Activated CD8-positive, alpha-beta memory T cell treated with anti-CD3 and anti-CD28 coated beads for 1 hour (primary cell): Measurements from ENCODE around the gene RASSF10.
"Not testable (repeated sequence)": the region's sequence is repeated elsewhere in the genome, so short reads cannot be mapped to it uniquely, and the experiment has no call there.

Experiments
- DNase-seq, 2 donors: peaks; one replicate each; pipeline ENCODE4 v3.0.0-alpha.2; 2020; ENCODE audit warnings: low read depth in 1 of 2; ENCODE audit errors: extremely low read depth in 1 of 2

Gene RASSF10

DNA sequence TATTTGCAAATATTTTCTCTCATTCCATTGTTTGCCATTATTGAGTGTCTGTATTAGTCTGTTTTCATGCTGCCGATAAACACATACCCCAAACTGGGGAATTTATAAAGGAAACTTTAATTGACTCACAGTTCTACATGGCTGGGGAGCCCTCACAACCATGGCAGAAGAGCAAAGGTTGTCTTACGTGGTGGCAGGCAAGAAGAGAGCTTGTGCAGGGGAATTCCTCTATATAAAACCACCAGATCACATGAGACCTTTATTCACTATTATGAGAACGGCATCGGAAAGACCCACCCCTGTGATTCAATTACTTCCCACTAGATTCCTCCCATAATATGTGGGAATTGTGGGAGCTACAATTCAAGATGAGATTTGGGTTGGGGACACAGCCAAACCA lies 10.2 kb downstream of the RASSF10 start:
- no peak for DNase-seq

DNA sequence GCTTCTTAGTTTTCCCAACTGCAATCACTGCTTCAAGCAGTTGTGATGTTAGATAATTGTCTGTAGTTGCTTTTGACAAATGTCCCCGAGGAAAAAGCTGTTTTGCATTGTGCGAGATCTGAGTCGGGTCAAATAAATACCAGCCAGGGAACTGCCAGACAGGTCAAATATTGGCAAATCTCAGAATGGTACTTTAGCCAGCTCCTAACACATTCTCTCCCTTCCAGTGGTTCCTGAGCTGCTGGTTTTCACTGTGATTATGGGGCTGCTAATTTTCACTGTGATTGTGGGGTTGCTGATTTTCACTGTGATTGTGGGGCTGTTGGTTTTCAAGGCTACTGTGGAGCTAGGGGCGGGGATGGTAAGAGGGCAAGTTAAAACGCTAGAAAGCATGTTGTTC lies 14.3 kb downstream of the RASSF10 start:
- no peak for DNase-seq

GRCh38 chr11:13026722-13027121 lies 17.6 kb downstream of the RASSF10 start:
- no peak for DNase-seq

DNA sequence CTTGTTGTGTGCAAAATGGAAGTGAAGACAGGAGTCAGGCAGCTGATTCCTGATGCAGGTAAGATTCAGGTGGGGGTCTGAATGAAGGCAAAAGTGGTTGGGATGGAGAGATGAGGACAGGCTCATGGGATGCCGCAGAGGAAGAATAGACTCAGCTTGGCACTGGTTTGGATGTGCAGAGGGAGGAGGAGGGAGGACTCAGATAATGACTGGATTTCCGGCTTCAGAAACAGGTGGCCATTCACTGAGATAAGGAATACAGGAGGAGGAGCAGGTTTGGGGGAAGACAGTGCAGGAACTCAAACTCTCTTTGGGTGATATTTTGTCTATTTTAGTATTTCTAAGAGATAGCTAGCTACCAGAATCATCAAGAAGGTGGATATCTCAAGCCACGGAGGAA lies 19.2 kb downstream of the RASSF10 start:
- DNase-seq = no peak

DNA sequence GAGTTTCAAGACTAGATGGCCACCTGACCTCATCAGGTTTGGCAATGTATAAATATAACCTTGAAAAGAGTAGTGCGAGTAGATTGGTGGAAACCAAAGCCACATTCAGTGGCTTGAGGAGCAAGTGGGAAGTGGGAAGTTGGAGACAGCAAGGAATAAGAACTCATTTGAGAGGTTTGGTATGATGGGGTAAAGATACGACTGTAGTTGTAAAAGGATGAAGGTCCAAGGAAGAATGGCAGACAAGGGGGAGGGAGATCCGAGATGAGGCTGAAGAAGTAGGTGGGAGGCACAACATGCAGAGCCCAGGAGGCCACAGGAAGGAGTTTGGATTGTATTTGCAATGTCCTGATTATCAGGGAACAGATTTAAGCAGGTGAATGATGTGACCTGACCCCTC lies 20.8 kb downstream of the RASSF10 start:
- DNase-seq = no peak

DNA sequence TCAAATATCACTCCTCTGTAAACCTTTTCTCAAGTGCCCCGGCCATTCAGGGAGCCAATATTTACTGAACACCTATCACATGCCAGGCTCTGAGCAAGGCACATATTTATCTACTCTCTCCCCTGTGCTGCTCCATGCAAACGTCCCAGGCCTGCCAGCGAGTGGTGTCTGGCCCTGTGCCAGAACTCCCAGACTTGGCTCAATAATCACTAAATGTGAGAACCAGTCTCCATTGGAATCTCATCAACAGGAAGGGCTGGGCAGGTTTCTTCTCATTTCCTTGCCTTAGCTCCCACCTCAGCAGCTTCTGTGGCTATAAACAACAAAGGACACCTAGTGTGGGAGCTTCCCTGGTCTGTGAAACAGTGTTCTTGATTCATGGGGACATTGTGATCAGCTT lies 21.7 kb downstream of the RASSF10 start:
- no peak for DNase-seq

DNA sequence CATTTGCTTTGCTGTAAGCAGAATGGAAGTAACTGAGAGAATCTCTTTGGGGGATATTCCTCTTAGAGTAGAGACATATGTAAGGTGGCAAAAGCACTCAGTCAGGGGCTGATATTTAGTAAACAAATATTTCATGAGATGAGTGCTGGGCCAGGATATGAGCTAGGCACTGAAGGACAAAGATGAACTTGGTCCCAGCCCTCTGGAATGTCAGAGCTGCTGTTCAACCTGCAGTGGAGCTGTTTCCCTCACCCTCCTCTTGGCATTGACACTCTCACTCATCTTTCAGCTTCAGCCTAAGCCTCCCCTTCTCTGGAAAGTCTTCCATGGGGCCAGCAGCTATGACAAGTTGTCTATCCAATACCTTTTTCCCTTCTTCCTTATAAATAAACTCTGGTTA lies 22.2 kb downstream of the RASSF10 start:
- no peak for DNase-seq

DNA sequence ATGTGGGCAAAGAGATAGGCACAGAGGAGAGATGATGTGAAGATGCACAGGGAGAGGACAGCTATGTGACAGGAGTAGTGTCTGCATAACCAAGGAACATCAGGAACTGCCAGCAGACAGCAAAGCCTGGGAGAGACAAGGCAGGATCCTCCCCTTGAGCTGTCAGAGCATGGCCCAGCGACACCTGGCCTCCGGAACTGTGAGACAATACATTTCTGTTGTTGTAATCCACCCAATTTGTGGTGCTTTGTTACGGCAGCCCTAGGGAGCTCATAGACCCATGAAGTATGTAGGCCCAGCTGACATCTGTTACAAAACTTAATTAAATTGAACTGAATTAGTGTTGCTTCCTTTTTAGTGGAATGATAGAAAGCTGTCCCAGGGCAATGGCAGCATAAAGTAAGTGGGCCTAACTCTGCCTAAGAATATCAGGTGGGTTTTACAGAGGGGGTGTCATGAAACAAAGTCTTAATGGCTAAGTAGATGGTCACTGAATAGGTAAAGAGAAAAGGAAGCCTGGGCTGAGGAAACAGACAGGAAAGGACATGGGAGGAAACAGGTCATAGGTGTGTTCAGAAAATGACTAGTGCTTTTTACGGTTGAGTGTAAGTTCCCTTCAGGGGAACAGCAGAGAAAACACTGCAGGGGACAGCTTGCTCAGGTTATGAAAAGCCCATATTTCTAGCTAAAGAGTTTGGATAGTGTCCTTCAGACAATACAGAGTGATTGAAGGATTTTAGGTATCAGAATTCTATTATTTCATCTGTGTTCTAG lies 24.8 kb downstream of the RASSF10 start:
- DNase-seq = no peak

DNA sequence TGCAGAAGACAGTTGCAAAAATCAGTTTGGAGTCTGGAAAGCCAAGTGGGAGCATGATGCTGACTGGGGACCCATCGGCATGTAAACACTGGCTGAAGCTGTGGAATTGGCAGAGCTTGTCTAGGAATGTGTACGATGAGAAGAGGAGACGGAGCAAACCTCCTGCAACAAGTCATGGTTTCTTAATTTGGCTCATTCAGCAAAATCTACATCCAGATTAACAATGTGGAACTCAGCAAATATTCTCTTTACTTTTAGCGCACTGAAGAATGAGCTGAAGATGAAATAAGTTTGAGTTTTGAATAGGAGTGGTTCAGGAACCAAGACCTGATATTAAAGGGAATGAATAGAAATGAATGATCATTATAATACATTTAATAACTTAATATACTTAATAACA lies 26.6 kb downstream of the RASSF10 start:
- DNase-seq = no peak

DNA sequence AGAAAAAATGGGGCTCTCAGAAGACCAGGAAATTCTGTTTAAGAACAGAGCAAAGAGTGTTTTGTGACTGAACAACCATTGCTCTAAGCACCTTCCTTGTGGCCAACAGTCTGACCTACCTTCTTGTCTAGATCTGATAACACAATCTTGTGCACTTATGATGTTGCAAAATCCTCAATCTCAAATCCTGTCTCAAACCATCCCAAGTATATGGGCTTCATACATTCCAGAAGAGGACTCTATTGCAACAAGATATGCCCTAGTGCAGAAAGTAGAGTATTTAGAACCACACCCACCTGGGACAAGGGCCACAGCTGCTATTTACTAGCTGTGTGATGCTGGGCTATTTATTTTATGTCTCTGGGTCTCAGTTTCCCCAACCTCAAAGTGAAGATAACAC lies 27.1 kb downstream of the RASSF10 start:
- no peak for DNase-seq

GRCh38 chr11:13038366-13038765 lies 29.2 kb downstream of the RASSF10 start:
- DNase-seq = no peak

DNA sequence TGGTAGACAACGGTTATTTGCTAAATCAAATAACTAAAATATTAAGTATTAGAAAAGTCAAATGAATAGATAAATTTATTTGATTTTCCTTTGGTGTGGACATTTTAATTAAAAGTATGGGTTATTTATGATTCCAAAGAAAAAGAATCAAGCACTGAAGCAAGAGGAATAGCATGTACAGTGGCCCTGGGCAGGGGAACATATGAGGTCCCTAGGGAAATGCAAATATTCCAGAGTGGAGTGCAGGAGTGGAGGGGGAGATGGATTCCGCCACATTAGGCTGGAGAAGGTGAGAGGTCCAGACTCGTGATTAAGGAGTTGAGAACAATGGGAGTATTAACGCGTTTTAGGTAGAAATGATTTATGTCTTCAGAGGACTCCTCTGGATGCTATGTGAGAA lies 30.0 kb downstream of the RASSF10 start:
- DNase-seq = no peak

DNA sequence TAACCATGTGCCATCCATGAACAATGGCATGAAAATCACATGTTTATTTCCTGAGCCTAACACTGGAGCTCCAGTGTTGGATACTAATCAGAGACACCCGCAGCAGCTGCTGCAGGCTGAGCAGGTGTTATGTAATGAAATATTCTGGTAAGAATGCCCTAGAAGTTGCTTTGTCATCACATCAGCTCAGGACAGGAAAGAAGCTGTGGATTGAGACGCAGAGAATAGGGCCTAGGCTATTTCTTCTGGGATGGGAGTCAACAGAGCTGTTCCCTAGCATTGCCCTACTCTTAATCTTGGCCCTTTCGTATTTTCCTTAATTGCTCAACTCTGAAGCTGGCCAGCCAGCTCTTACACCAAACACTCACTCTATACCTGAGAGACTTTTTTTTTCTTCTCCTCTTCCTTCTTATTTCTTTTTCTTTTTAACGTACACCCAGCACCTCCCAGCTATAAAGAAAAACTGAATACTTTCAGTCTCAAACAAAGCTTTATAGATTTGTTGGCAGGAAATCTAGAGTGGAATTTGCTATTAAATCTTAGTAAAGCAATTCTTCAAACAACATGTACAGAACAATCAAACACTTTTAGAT lies 31.9 kb downstream of the RASSF10 start:
- DNase-seq = no peak

- no peak for DNase-seq
Observed at GRCh38 chr11:13042873-13043342, 33.8 kb downstream of the RASSF10 start.

DNA sequence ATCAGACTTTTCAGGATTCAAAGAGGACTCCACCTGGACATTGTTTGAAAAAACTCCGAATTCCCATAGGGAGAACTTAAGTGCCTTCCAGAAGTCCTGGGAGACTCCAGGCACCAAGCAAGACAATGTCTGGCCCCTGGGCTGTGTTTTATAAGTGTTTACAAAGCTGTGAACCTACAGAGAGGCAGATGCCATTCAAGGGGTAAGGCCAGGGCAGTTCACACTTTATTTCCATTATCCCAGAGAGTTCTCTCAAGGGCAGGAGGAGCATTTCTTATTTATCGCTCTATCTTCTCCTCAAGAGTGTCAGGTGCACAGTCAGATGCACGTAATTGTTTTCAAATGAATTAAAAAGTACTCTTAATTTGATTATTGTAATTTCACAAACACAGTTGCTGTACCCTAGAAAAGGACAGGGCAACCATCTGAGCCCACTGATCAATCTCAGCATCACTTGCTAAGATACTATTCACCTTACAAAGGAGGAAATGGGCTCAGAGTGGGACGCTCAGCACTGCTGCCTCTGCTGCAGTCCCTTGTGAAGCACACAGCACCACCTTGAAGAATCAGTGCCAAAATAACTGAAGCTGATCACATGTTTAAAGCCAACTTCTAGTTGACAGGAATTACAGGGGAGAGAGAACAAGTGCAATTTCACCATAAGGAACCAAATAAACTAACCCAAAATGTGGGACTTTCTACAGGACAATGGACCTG lies 35.0 kb downstream of the RASSF10 start:
- no peak for DNase-seq

DNA sequence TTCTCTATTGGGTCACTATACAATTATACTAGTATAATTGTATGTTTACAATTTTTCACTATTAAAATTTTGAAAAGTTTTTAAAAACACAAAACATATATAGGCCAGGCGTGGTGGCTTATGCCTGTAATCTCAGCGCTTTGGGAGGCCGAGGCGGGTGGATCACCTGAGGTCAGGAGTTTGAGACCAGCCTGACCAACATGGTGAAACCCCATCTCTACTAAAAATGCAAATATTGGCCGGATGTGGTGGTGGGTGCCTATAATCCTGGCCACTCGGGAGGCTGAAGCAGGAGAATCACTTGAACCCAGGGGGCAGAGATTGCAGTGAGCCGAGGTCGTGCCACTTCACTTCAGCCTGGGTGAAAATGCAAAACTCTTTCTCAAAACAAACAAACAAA lies 36.0 kb downstream of the RASSF10 start:
- not testable (repeated sequence) for DNase-seq

GRCh38 chr11:13045734-13046133 lies 36.6 kb downstream of the RASSF10 start:
- DNase-seq = no peak

- DNase-seq = no peak
Observed at GRCh38 chr11:13046637-13047570, 37.8 kb downstream of the RASSF10 start.

- DNase-seq = no peak
Observed at GRCh38 chr11:13047884-13048283, 38.8 kb downstream of the RASSF10 start.

DNA sequence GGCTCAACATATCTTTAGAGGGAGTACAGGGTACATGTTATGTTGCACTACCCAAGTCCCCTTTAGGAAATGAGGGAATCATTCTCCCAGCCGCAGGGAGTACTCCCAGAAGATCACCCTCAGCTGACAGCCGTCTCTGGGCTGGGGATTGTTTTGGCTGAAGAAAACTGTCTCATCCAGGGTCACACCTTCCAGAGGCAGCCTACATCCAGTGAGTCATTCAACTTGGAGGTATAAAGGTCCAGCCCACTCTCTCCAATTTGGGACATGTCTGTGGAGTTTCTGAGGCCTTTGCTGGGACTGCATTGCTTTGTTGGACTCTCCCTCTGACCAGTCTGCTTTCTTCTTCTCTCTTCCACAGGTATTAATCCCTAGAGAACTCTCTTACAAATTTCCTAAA lies 42.1 kb downstream of the RASSF10 start:
- no peak for DNase-seq

DNA sequence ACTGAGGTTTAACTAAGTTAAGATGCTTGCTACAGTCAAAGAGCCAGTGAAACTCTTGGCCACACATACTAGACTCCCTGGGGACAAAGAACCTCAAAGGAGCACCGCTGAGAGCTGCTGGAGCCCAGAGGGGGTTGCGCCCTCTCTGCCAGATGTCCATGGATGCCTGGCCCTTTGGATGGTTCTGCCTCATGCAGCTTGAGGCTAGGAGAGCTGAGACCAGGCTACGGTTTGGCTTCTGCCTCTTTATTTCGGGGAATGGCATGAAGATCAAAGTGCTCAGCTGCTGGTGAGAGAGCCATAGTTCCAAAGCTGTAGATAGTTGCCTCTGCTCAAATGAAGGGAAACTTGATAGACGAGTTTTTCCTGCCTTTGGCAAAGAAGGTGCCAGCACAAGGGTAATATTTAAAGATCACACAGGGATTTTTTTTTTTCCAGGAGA lies 43.0 kb downstream of the RASSF10 start:
- DNase-seq = no peak
